Left colon (tissue), 2 donors: ENCODE measurements around the gene LMTK2. TPM values are rescaled to one million over a fixed set of nuclear protein-coding genes. Genes with fewer than 3 reads are reported as not detected.

Experiments
- ATAC-seq: fragments of 200-7000 bp; cut with Tn5 transposase; one replicate; pipeline ENCODE4 v1.9.1; 2020; ENCODE audit warnings: mild to moderate bottlenecking, moderate library complexity
- DNase-seq, 2 donors: peaks; one replicate each; pipeline ENCODE4 v3.0.0-alpha.2; 2020
- intact Hi-C, 2 donors: fragments of 100-400 bp; cut with DNase I in 1 of 2; cut with micrococcal nuclease in 1 of 2; formaldehyde crosslinking; loops; one replicate each; pipeline versions ENCODE4 v1.11.2 to v1.14.0; 2022; cut with DNase I, micrococcal nuclease
- total RNA-seq, 2 donors: library from RNA; stranded (reverse); fragmentation: NEBNext Ultra II Directional; extraction: Animal tissue kit (Norgen Biotek cat#: 25700); gene quantifications; one replicate each; pipeline ENCODE4 v1.2.1, GENCODE V29; 2021
- donor health status: DM: no; HTN: no; CAD: no.
- donor health status: DM: yes; HTN: yes; CAD: no.

Gene LMTK2
- total RNA-seq, 2 donors from 2014 or later = 51.4 to 52.0 TPM

GRCh38 chr7:98166668-98166970 lies 60.0 kb downstream of the LMTK2 start:
- DNase-seq (no peak), ATAC-seq (no peak)
- intact Hi-C loops = loop anchor here in 1 of 2 donors (5.0 kb wide), 2 partner anchors 59 to 144 kb away; partner anchors contain the start of gene LMTK2

GRCh38 chr7:98167653-98168052 lies 61.0 kb downstream of the LMTK2 start:
- intact Hi-C loops = loop anchor here in 1 of 2 donors (5.0 kb wide), 2 partner anchors 60 to 145 kb away; partner anchors contain the start of gene LMTK2
- no peak for DNase-seq
- ATAC-seq = no peak

- intact Hi-C loops = loop anchor here in 1 of 2 donors (5.0 kb wide), 2 partner anchors 61 to 146 kb away; partner anchors contain the start of gene LMTK2
- DNase-seq (peak; percentile 41 to 66), ATAC-seq (peak; percentile 59)
Observed at GRCh38 chr7:98168181-98168903, 61.7 kb downstream of the LMTK2 start.

- intact Hi-C loops = loop anchor here in 1 of 2 donors (5.0 kb wide), 2 partner anchors 62 to 147 kb away; partner anchors contain the start of gene LMTK2
- ATAC-seq (no peak), DNase-seq (no peak)
Observed at GRCh38 chr7:98168904-98169621, 62.4 kb downstream of the LMTK2 start.

- DNase-seq (no peak), ATAC-seq (no peak)
- intact Hi-C loops = no loop called here
Observed at GRCh38 chr7:98170966-98171365, 64.3 kb downstream of the LMTK2 start.

- intact Hi-C loops = no loop called here
- ATAC-seq (no peak), DNase-seq (no peak)
Observed at GRCh38 chr7:98171449-98171848, 64.8 kb downstream of the LMTK2 start.

GRCh38 chr7:98174334-98175259 lies 67.9 kb downstream of the LMTK2 start:
- ATAC-seq = no peak
- no peak for DNase-seq
- intact Hi-C loops = no loop called here

GRCh38 chr7:98175260-98175940 lies 68.7 kb downstream of the LMTK2 start:
- intact Hi-C loops = no loop called here
- peak; percentile 53 for ATAC-seq
- no peak for DNase-seq

- DNase-seq (no peak), ATAC-seq (no peak)
- intact Hi-C loops = no loop called here
Observed at GRCh38 chr7:98177553-98177952, 70.9 kb downstream of the LMTK2 start.

GRCh38 chr7:98178321-98178720 lies 71.7 kb downstream of the LMTK2 start:
- DNase-seq (peak in 1 of 2 donors; percentile 70), ATAC-seq (peak; percentile 94)
- intact Hi-C loops = no loop called here

GRCh38 chr7:98178762-98179490 lies 72.3 kb downstream of the LMTK2 start:
- ATAC-seq (no peak), DNase-seq (no peak)
- intact Hi-C loops = no loop called here

- no peak for DNase-seq
- intact Hi-C loops = no loop called here
- ATAC-seq = no peak
Observed at GRCh38 chr7:98180751-98181150, 74.1 kb downstream of the LMTK2 start.

GRCh38 chr7:98185101-98185500 lies 78.4 kb downstream of the LMTK2 start:
- no peak for ATAC-seq
- no peak for DNase-seq
- intact Hi-C loops = no loop called here

GRCh38 chr7:98186452-98187137 lies 79.9 kb downstream of the LMTK2 start:
- intact Hi-C loops = no loop called here
- ATAC-seq = no peak
- DNase-seq = no peak

- intact Hi-C loops = no loop called here
- no peak for ATAC-seq
Observed at GRCh38 chr7:98187138-98187502, 80.5 kb downstream of the LMTK2 start.

GRCh38 chr7:98189559-98189958 lies 82.9 kb downstream of the LMTK2 start:
- no peak for ATAC-seq
- DNase-seq = no peak
- intact Hi-C loops = no loop called here

More at GRCh38 chr7:98187138-98187502, 80.5 kb downstream of the LMTK2 start:
- no peak for DNase-seq

- DNase-seq = no peak
- intact Hi-C loops = no loop called here
- ATAC-seq = no peak
Observed at GRCh38 chr7:98191668-98192431, 85.2 kb downstream of the LMTK2 start.
